GM18520 (cell line): Measurements from ENCODE around the gene COL6A5.
"Not testable (repeated sequence)": the region's sequence is repeated elsewhere in the genome, so short reads cannot be mapped to it uniquely, and the experiment has no call there.

Experiments used
- ATAC-seq: cut with Tn5 transposase; IDR thresholded peaks from one replicate; pipeline ENCODE4 v1.9.1; 2021; ENCODE audit not compliant: unreplicated experiment

The COL6A5 gene

DNA sequence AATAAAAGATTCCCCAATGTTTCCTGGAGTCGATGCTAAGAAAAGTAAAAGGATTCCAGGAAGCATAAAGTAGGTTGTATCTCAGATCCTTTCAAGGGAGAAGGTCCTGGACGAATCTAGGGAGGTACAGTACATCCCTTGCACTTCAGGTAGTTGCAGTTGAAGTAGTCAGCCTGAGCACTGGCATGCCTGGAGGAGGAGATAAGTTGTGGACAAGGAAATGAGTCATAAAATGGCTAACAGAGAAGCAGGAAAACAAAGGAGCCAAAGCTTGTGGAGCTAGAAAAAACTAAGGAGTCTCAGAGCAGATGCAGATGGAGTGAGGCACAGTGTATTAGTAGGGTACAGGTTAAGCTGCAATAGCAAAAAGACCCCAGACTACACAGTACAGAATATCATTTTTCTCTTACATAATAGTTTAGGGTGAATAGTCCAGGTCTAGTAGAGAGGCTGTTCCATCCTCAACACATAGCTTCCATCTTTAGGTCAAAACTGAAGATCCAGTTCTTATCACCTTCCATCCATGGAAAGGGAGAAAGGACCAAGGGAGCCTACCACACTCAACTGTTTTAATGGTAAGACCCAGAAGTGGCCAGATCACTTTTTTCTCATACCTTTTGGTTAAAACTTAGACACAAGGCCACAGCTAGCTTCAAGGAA, 41.3 kb downstream of the COL6A5 start:
- no peak for ATAC-seq

DNA sequence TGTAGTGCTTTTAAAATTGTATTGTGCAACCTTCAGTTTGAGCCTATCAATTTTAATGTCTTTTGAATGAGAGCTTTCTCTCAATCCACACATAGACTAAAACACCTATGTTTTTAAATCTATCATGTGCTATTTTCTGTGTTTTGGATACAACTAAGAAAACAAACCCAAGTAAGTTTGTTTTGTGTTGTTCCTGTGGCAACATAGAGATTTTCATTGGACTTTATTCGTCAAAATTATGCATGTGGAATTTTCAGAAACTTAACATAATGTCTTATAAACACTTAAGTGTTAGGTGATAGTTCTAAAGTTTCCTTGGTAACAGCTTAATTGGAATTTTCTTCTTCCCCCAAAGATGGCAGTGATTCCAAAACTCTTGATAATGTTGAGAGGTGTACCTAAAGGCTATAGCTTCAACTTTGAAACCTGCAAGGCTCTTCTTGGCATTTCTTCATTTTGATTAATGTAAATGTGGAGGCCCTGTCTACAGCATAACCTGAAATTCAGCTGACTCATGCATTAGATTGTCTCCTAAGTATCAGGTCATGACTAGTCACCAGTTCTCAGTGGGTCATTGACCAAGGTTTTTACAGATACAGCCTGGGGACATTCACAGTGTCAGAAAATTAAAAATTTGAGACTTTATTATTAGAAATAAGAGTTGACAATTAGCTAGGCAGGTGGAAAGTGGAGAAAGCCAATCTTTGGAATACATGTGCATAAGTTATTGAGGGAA, 44.4 kb downstream of the COL6A5 start:
- ATAC-seq, result no peak

GRCh38 chr3:130392266-130392665, 46.8 kb downstream of the COL6A5 start:
- no peak for ATAC-seq

- no peak for ATAC-seq
These were observed 48.1 kb downstream of the COL6A5 start for GRCh38 chr3:130393594-130393993.

GRCh38 chr3:130395331-130395730, 49.9 kb downstream of the COL6A5 start:
- ATAC-seq, result no peak

- no peak for ATAC-seq
These were observed 50.4 kb downstream of the COL6A5 start for GRCh38 chr3:130395916-130396315.

GRCh38 chr3:130404401-130404800, 58.9 kb downstream of the COL6A5 start:
- no peak for ATAC-seq

GRCh38 chr3:130405956-130406355, 60.5 kb downstream of the COL6A5 start:
- no peak for ATAC-seq

- ATAC-seq, result not testable (repeated sequence)
These were observed 62.8 kb downstream of the COL6A5 start for GRCh38 chr3:130408253-130408652.

GRCh38 chr3:130411320-130411719, 65.8 kb downstream of the COL6A5 start:
- no peak for ATAC-seq

- ATAC-seq, result no peak
These were observed 67.6 kb downstream of the COL6A5 start for GRCh38 chr3:130412991-130413560.

- no peak for ATAC-seq
These were observed 69.0 kb downstream of the COL6A5 start for GRCh38 chr3:130414457-130414856.

DNA sequence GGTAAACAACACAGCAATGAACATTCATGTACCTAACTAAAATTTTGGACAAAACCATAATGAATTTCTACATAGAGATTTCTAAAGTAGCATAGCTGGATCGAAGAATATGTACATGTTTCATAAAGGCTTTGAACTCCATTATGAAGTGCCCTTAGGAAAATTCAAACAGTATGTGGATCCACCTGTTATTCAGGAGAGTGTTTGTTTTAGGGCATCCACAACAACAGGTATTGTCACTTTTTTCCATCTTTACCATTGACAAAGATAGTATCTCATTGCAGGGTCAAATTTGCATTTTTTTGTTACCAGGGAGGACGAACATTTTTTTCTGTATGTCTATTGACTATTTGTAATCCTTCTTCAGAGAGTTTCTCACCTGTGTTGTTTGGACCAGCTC, 75.0 kb downstream of the COL6A5 start:
- ATAC-seq, result no peak

GRCh38 chr3:130423064-130423463, 77.6 kb downstream of the COL6A5 start:
- ATAC-seq, result no peak

GRCh38 chr3:130424837-130425236, 79.4 kb downstream of the COL6A5 start:
- ATAC-seq, result no peak

- ATAC-seq, result no peak
These were observed 80.0 kb downstream of the COL6A5 start for GRCh38 chr3:130425484-130425883.

DNA sequence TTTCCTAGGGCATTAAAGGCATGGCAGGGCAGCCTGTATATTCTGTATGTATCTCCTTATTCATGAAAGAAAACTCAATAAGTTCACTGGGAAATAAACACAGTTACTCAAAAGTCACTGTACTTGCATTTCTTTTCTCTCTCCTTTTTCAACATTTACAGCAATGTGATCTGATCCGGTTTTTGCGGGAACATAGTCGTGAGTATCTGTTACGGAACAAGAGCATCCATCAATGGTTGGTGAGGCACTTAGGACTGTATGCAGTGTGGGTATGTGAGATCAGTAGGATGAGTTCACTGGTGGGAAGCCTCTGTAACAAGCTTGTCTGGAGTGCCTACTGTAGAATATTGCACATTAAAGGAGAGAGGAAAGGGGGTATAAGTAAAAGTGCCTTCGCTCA, 80.7 kb downstream of the COL6A5 start:
- no peak for ATAC-seq

DNA sequence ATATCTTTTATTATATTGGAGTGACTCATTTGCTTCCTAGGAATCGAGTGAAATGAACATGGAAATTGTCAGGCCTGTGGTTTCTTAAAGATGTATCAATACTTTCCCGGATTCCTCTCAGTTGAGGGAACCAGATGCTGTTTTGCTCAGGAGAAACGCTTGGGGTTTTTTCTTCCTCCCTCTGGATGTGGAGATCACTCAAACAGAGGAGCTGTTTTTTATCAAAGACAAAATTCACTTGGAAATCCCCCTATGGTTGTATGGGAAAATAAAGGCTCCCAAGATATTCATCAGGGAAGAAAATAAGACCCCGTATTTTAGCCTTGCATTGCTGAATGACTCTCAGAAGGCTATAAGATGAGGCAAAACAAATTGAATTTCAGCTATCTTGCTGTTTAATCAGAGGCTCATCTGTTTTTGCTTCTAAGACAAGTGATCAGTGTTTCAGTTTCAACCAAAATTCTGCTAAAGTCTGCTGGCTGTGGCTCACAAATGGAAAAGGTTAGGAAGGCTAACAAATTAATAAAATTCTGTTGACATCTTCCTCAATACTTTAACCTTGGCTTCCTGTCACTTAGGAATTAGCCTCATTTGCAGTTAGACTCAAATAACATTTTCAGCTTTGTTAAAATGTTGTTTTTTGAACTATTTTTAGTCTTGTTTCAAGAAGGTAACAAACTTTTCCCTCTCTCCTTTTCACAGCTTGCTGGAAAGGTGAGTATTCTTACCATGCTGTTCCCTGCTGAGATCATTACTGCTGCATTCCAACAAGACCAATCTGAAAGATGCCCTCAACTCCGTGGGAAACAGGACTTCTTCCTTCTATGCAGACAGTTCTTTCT, 83.6 kb downstream of the COL6A5 start:
- ATAC-seq, result no peak

DNA sequence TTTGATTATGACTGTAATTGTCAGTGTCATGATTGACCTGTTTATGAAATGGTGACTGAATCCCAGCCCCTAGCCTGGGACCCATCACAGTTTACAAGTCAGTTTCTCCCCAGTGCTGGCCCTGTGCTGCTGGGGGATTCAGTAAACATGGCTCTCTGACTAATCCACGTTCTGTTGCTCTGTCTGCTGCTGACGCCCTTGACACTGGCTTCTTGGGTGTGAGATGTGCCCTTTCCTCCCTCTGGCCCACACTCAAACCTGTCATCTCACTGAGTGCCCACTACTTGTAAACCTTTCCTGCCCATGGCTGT, 84.2 kb downstream of the COL6A5 start:
- ATAC-seq, result no peak

GRCh38 chr3:130430266-130430665, 84.8 kb downstream of the COL6A5 start:
- no peak for ATAC-seq

- ATAC-seq, result not testable (repeated sequence)
These were observed 86.6 kb downstream of the COL6A5 start for GRCh38 chr3:130432086-130432485.

GRCh38 chr3:130433306-130433705, 87.8 kb downstream of the COL6A5 start:
- ATAC-seq, result no peak
